OCI-LY3 (cell line): ENCODE data around the gene POPDC2.

Source experiments
- H2AFZ ChIP-seq: fragments of 200-600, 300-600 bp; shearing (Covaris generic); 2 replicates; pipeline ENCODE4 v1.6.0; 2014; ENCODE audit warnings: antibody characterized with exemption, low read depth, low read length
- H3K27ac ChIP-seq: fragments of 200-600, 300-600 bp; sonication (generic); 2 replicates; pipeline ENCODE4 v1.5.1; 2014; ENCODE audit warnings: mild to moderate bottlenecking, low read length, moderate library complexity, mixed read lengths
- H3K27me3 ChIP-seq: fragments of 200-600, 300-600 bp; sonication (generic); 2 replicates; pipeline ENCODE4 v1.6.1; 2014; ENCODE audit warnings: low read depth, low read length, mixed read lengths
- H3K36me3 ChIP-seq: fragments of 200-600, 300-600 bp; sonication (generic); replicated peaks from 2 replicates; pipeline ENCODE3; 2014; ENCODE audit warnings: low read depth, low read length, mixed read lengths
- H3K4me1 ChIP-seq: fragments of 300-600, 200-600 bp; sonication (generic); 2 replicates; pipeline ENCODE4 v1.6.1; 2014; ENCODE audit warnings: low read length, mixed read lengths
- H3K4me2 ChIP-seq: fragments of 200-600, 300-600 bp; sonication (generic); 2 replicates; pipeline ENCODE4 v1.6.1; 2014; ENCODE audit warnings: low read length, mixed read lengths
- H3K4me3 ChIP-seq: fragments of 300-600, 200-600 bp; sonication (generic); 2 replicates; pipeline ENCODE4 v1.5.1; 2014; ENCODE audit warnings: antibody characterized with exemption, mild to moderate bottlenecking, low read length, moderate library complexity
- H3K79me2 ChIP-seq: fragments of 300-600, 200-600 bp; shearing (Covaris generic); 2 replicates; pipeline ENCODE4 v1.6.1; 2014; ENCODE audit warnings: mild to moderate bottlenecking, low read length, mixed read lengths
- H3K9ac ChIP-seq: fragments of 300-600, 200-600 bp; shearing (Covaris generic); 2 replicates; pipeline ENCODE4 v1.6.0; 2014; ENCODE audit warnings: mild to moderate bottlenecking, low read length, moderate library complexity
- H3K9me3 ChIP-seq: fragments of 200-600, 300-600 bp; shearing (Covaris generic); 2 replicates; pipeline ENCODE4 v1.6.1; 2014; ENCODE audit warnings: low read length, mixed read lengths; ENCODE audit not compliant: insufficient read depth
- H4K20me1 ChIP-seq: fragments of 200-600, 300-600 bp; sonication (generic); 2 replicates; pipeline ENCODE4 v1.6.1; 2016; ENCODE audit warnings: low read length, mixed read lengths; ENCODE audit not compliant: insufficient read depth
- CTCF ChIP-seq: fragments of 200-600, 300-600 bp; sonication (generic); IDR thresholded peaks from 2 replicates; pipeline ENCODE4 v1.5.1; 2014; ENCODE audit warnings: antibody characterized with exemption, low read length, low read depth
- EZH2phosphoT487 ChIP-seq: fragments of 200-600 bp; shearing (Covaris generic); IDR thresholded peaks from 2 replicates; pipeline ENCODE4 v1.6.1; 2018; ENCODE audit warnings: antibody characterized with exemption, mixed run types, low read depth

The POPDC2 gene

GRCh38 chr3:119663885-119664284, 3.5 kb upstream of the POPDC2 start:
- Histone ChIP-seq H3K27ac (peak overlapping the region; percentile 94), H3K4me1 (peaks cover 63% of the 10 kb centered on the region), H3K27me3 (no peaks in the 10 kb centered on the region), H3K79me2 (no peaks in the 10 kb centered on the region), H2AFZ (no peak overlapping the region), H3K9me3 (no peaks in the 10 kb centered on the region), H3K36me3 (peaks cover 7% of the 10 kb centered on the region), H3K4me2 (peak overlapping the region; percentile 59; the same call in 1 of the 2 replicates), H4K20me1 (no peaks in the 10 kb centered on the region), H3K9ac (peak overlapping the region; percentile 45; the same call in 1 of the 2 replicates), H3K4me3 (peak overlapping the region; percentile 30; the same call in 1 of the 2 replicates)
- TF ChIP-seq EZH2phosphoT487 (no peak), CTCF (no peak)

- H3K9ac ChIP-seq, result peak overlapping the region; percentile 45; the same call in 1 of the 2 replicates
- H3K27ac ChIP-seq, result peak overlapping the region; percentile 94
- no peak overlapping the region for H3K4me3 ChIP-seq
- peak overlapping the region; percentile 28 for H3K4me2 ChIP-seq
- H3K4me1 ChIP-seq, result peaks cover 60% of the 10 kb centered on the region
- H4K20me1 ChIP-seq, result no peaks in the 10 kb centered on the region
- H3K27me3 ChIP-seq, result no peaks in the 10 kb centered on the region
- TF ChIP-seq CTCF (no peak; the same call in 1 of the 2 replicates), EZH2phosphoT487 (no peak)
- H3K36me3 ChIP-seq, result peaks cover 4% of the 10 kb centered on the region
- no peaks in the 10 kb centered on the region for H3K79me2 ChIP-seq
- no peak overlapping the region for H2AFZ ChIP-seq
- H3K9me3 ChIP-seq, result no peaks in the 10 kb centered on the region
Measured at GRCh38 chr3:119662604-119663373, 2.4 kb upstream of the POPDC2 start.

- Histone ChIP-seq H3K36me3 (no peaks in the 10 kb centered on the region), H3K79me2 (no peaks in the 10 kb centered on the region), H2AFZ (no peak overlapping the region), H3K9me3 (no peaks in the 10 kb centered on the region), H3K27ac (no peak overlapping the region), H4K20me1 (no peaks in the 10 kb centered on the region), H3K27me3 (no peaks in the 10 kb centered on the region), H3K4me1 (peaks cover 33% of the 10 kb centered on the region), H3K4me2 (no peak overlapping the region), H3K4me3 (no peak overlapping the region), H3K9ac (no peak overlapping the region)
- TF ChIP-seq EZH2phosphoT487, result no peak
- TF ChIP-seq CTCF, result no peak
Measured at GRCh38 chr3:119659606-119660291, 640 bp downstream of the POPDC2 start.

GRCh38 chr3:119658994-119659393, 1.4 kb downstream of the POPDC2 start:
- Histone ChIP-seq H3K79me2 (no peaks in the 10 kb centered on the region), H3K27me3 (no peaks in the 10 kb centered on the region), H3K9me3 (no peaks in the 10 kb centered on the region), H4K20me1 (no peaks in the 10 kb centered on the region), H3K9ac (no peak overlapping the region), H2AFZ (no peak overlapping the region), H3K4me2 (no peak overlapping the region), H3K36me3 (no peaks in the 10 kb centered on the region), H3K27ac (no peak overlapping the region), H3K4me3 (no peak overlapping the region), H3K4me1 (peaks cover 25% of the 10 kb centered on the region)
- TF ChIP-seq CTCF (no peak), EZH2phosphoT487 (no peak)
